Activated CD4-positive, alpha-beta T cell treated with anti-CD3 and anti-CD28 coated beads for 48 hours (primary cell): ENCODE measurements around the gene UST.
A peak's percentile ranks its signal among the peaks of the same experiment; 100 is the strongest.
"Not testable (repeated sequence)": the region's sequence is repeated elsewhere in the genome, so short reads cannot be mapped to it uniquely, and the experiment has no call there.

Source experiments
- DNase-seq: peaks from one replicate; pipeline ENCODE4 v3.0.0-alpha.2; 2020

The UST gene

DNA sequence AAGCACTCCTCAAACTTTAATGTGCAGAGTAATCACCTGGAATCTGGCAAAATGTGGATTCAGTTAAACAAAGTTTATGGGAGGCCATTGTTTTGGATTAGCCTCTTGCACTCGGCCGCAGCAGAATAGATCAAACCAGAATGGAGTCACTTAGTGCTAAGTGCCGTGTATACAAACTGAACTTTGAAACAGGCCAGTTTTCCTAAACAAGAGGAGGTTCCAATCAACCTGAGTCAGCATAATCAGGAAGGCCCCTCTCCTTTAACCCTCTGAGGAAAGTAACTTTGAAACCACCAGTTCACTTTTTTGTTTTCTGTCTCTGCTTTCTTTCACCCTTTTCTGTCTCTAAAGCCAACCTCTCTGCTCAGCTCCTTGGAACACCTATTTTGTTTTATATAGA, 92.2 kb downstream of the UST start:
- DNase-seq: no peak

DNA sequence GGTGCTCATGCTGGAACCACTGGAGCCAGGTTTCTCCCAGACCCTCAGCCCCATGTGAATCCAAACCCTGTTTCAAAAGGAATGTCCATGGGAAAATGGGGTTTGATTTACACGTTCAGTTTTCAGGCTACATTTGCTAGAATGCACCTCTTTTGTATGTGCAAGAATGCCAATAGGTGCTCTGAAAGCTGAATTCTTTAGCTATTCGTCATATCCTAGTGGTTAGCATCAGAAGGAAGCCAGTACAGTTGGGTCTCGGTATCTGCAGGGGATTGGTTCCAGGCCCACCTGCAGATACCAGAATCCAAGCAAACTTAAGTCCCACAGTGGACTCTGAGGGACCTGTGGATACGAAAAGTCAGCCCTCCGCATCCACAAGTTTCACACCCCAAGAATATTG, 93.4 kb downstream of the UST start:
- DNase-seq: no peak

DNA sequence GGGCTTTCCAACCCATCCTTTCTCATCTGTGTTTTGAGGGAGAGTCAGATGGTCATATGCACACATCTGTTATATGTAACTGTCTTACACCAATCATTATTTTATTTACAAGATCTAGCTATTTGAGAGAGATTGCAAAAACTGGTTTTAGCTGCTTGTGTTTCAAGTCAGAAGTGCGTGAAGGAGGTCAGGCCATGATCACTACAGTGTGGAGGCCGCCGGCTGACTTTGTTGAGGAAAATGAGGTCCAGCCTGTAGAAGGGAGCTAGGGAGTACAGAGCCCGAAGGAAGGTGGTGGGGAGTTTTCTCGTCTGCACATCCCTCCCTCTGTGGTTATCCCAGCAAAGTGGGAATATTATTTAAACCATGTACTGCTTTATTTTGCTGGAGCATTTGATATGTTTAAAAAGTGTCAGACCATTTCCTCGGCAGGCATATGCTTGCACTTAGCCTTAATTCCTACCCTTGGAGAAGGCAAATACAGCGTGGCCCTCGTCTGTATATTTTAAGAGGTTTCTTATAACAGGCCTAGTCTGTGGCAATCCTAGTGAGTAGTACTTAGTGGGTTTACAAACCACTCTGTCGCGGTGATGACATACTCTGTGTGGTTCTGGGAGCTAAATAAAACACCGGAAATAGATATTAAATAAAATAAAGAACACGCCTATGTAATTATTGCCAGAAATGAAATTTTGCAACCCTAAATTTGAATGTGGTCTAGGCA, 95.6 kb downstream of the UST start:
- DNase-seq: no peak

DNA sequence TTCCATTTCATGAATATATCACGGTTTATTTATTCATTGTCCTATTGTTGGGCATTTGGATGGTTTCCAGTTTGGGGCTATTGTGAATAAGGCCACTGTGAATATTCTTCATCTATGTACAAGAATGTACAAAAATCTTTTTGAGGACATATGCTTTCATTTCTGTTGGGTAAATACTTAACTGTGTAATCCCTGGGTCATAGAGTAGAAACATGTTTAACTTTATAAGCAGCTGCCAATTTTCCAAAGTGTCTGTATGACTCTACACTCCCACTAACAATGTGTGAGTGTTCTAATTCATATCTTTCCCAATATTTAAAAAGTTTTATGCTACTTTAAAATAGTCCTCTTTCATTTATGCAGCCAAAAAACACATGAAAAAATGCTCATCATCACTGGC, 98.6 kb downstream of the UST start:
- DNase-seq: no peak

DNA sequence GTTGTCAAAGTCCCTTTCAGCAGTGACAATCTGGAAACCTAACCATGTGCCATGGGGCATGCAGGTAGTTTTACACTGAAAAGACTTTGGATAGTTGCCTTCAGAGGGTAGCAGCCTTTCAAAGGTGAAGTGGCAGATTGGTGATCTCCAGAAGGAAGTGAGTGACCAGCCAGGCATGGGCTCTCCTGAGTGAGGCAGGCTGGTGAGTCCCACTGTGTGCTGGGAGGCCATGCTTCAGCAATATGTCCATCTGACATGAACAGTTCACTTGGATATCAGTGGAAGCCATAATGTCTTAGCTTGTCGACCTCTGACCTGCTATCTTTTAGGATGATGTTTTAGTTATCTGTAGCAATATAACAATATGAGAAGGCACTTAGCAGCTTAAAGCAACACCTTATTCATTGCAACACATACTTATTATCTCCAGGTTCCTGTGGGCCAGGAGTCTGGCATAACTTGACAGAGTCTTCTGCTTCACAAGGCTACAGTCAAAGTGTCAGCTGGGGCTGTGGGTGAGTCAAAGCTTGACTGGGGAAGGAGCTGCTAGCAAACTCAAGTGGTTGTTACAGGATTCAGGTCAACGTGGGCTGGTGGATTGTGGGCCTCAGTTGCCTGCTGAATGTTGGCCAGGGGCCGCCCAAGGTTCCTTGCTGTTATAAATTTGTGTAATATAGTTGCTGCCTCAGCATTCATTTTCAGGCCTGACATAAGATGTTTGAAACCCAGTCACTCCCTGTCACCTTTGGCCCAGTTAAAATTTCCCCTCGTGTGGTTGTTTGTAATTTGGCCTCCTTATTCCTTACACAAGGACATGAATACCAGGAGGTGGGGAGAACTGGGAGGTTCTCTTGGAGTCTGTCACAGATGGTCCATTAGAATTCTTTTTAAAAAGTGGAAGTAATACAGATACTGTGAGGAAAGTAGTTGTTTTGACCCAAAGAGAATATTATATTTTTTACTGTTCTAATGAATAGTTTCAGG, 100.2 kb downstream of the UST start:
- DNase-seq: peak; percentile 13

DNA sequence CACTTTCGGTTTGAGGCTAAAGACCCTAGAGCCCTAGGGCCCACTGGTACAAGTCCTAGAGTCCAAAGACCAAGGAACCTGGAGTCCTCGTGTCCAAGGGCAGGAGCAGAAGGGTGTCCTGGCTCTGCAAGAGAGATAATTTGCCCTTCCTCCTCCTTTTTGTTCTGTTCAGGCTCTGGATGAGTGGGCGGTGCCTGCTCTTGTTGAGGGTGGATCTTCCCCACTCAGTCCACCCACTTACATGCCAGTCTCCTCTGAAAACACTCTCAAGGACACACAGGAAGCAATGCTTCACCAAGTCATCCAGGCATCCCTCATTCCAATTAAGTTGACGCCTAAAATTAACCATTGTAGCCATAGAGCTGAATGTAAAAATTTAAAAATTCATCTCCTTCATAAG, 102.1 kb downstream of the UST start:
- DNase-seq: no peak

DNA sequence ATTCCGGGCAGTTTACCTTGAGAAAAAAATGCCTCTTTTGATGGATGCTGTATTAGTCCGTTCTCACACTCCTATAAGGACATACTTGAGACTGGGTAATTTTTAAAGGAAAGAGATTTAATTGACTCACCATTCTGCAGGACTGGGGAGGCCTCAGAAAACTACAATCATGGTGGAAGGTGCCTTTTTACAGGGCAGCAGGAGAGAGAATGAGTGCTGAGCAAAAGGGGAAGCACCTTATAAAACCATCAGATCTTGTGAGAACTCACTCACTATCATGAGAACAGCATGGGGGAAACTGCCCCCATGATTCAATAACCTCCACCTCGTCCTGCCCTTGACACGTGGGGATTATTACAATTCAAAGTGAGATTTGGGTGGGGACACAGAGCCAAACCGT, 102.6 kb downstream of the UST start:
- not testable (repeated sequence) for DNase-seq

DNA sequence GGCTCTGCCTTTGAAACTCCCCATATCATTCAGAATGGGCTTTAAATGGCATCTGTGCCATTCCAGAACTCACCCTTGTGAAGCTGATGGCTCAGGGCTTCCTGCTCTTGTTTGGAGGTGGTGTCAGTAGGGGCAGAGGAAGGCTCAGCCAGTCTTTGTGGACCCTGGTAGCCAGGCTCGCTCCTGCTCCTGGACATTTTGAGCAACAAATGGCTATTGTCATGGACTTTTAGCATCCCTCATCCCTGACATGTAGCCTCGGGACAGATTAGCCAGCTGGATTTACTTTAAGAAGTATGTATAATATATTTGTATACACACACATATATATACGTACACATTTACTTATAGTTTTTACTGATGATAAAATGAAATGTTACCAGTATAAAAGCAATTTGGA, 104.1 kb downstream of the UST start:
- no peak for DNase-seq

DNA sequence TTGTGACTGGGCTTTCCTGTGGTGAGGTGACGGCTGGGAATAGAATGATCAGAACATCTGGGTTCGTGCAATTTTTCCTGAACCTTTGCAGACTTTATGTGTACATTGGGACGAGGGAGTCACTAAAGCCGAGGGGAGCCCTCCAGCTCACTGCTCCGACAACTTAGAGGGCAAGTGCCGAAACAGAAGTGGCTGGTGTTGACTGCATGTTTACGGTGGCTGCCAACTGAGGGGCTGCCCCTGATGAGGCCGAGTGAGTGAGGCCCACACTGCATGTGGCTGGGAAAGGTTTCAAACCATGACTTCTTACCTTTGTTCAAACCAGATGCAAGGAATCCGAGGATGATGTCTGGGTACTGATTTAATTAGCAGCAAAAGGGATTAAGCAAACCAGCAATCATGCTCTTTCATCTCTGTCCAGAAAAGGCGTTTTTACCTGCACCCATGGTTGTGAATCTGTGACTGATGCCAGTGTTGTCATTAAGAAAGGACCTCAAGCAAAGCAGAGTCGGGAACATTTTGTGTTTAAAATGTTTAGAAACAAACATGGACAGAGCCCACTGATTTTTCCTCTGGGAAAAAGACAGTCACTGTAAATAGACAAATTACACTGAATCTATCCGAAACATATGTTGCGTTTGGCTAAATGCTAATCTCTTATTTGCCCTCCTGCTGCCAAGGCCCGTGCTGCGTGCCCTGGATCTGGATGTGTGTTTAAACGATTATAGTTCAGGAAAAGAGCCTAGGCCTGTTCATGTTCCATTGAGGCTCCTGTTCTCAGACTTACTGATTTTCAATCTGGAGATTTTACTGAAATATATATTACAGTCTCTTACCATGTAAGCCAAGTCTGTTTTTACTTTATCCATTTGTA, 105.1 kb downstream of the UST start:
- DNase-seq: no peak

DNA sequence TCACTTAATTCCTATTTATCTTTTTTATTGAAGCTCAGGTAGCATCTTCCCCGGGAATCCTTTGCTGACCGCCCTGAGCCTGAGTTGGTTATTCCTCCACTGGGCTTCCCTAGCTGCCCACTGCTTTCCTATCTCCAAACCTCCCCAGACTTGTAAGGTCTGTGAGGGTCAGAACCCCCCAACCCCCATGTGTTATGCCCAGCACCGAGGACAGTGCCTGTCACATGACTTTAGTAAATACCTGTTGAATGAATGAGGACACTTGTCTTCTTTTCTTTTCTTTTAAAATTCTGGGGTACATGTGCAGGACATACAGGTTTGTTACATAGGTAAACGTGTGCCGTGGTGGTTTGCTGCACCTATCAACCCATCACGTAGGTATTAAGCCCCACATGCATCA, 105.9 kb downstream of the UST start:
- DNase-seq: no peak

DNA sequence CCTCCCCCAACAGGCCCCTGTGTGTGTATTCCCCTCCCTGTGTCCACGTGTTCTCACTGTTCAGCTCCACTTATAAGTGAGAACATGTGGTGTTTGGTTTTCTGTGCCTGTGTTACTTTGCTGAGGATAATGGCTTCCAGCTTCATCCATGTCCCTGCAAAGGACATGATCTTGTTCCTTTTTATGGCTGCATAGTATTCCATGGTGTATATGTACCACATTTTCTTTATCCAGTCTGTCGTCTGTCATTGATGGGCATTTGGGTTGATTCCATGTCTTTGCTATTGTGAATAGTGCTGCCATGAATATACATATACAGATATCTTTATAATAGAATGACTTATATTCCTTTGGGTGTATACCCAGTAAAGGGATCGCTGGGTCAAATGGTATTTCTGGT, 106.3 kb downstream of the UST start:
- not testable (repeated sequence) for DNase-seq

DNA sequence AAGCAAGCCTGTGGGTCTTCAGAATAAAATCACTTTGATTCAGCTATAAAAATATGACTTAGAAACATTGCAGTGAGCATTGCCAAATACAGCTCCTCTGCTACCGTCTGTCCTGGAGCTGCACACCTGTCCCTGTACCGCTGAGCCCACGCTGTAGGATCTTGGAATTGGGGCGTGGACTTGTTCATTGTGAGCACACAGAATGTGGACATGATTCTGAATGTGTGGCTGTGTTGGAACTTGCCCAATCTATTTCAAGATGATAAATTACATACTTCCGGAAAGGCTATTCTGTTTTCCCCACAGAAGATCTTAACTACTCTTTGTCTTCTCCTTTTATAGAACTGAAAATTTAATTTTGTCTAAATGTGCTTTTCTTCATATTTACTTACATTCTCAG, 107.3 kb downstream of the UST start:
- DNase-seq: no peak

DNA sequence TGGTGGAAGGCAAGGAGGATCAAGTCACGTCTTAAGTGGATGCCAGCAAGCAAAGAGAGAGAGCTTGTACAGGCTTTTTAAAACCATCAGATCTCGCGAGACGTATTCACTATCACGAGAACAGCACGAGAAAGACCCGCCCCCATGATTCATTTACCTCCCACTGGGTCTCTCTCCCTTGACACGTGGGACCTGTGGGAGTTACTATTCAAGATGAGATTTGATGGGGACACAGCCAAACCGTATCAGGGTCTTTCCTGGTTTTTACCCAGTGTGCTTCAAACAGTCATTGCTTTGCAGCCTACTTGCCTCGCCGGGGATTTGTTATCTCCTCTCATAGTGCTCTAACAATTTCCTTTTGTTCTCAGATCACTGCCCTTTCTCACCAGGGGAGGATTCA, 108.2 kb downstream of the UST start:
- DNase-seq: no peak

DNA sequence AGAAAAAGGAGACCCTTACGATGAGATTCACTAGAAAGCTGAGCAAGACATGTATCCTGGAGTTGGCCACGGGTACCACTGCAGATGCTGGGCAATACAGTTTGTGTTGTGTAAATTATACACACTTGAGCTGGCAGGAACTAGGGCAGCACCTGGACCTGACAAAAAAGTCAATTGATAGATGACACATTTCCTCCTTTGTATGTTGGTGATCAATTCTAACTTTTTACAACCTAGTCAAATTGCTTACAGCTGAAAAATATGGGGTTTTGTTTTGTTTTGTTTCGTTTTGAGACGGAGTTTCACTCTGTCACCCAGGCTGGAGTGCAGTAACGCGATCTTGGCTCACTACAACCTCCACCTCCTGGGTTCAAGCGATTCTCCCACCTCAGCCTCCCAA, 108.9 kb downstream of the UST start:
- DNase-seq: no peak

DNA sequence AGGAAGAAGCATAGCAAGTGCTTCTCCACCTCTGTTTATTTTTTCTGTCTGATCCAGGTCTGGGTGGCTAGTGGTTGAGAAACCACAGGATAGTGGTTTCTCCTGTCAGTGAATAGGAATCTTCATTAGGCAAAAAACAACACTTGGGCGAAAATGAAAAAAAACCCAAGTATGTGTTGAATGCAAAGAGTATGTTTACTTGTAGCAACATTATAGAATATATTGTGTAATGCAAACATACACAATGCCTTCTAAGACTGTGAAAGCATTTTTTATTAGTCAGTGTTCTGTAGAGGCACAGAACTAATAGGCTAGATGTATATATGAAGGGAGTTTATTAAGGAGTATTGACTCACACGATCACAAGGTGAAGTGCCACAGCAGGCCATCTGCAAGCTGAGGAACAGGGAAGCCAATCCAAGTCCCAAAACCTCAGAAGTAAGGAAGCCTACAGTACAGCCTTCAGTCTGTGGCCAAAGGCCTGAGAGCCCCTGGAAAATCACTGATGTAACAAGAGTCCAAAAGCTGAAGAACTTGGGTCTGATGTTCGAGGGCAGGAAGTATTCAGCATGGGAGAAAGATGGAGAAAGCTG, 111.1 kb downstream of the UST start:
- no peak for DNase-seq

DNA sequence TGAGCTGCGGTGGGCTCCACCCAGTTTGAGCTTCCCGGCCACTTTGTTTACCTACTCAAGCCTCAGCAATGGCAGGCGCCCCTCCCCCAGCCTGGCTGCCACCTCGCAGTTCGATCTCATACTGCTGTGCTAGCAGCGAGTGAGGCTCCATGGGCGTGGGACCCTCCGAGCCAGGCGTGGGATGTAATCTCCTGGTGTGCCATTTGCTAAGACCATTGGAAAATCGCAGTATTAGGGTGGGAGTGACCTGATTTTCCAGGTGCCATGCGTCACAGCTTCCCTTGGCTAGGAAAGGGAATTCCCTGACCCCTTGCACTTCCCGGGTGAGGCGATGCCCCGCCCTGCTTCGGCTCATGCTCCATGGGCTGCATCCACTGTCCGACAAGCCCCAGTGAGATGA, 117.3 kb downstream of the UST start:
- DNase-seq: not testable (repeated sequence)

DNA sequence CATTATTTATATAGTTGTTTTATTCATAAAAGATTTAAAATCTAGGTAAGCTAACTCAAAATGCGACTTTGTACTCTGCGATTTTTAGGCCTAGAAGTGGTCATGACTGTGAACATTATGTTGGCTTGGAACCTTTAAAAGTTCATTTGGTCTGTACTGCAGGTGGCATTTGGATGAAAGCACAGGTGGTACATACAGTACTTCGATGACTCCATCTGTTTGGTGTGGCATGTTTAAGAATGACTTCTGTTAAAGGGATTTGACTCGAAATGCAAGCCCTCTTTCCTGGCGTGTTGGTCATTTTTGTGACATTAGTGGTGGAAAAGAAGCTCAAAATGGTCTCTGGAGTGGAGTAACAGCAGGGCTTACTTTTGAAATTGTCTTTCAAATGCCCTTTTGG, 118.1 kb downstream of the UST start:
- no peak for DNase-seq

DNA sequence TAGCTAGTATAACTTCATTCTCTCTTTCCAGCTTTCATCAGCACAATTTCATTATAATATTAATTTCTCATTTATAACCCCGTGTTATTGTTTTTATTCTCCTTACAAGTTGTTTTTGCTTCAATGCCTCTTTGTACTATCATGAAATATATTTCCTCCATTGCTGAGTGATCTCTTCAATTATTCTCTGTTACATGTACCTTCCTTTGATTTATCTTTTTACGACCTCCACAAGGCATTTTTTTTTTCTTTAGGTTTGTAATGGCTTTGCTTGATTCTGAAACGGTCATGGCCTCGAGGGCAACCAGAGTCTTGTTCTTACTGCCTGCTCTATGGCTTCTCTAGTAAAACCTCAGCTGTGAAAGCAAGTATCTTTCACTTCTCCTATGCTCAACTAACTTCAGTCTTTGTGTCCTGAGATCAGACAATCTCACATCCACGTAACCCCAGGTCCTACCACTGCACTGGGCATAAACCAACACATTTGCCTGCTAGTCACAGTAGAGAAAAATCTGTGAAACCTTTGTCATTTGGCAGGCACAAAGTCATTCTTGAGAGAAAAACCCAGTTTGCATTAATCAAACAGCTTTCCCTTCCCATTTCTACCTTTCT, 119.9 kb downstream of the UST start:
- no peak for DNase-seq

DNA sequence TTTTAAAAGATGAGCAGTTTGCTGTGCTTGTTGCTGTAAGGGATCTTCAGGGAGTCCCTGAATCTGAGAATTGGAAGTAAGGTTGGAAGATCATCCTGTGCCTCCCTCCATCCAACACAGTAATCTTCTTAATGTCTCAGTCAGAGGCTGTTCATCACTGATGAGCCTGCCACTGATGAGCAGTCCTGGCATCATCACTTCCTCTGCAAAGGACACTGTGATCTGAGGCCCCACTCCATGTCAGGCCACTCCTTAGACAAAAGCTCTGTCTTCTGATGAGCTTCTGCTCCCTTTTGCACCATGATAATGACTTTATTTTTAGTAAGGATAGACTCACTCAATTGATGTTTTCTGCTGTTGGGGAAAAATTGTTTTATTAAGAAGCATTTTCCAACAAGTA, 121.0 kb downstream of the UST start:
- DNase-seq: peak; percentile 19

DNA sequence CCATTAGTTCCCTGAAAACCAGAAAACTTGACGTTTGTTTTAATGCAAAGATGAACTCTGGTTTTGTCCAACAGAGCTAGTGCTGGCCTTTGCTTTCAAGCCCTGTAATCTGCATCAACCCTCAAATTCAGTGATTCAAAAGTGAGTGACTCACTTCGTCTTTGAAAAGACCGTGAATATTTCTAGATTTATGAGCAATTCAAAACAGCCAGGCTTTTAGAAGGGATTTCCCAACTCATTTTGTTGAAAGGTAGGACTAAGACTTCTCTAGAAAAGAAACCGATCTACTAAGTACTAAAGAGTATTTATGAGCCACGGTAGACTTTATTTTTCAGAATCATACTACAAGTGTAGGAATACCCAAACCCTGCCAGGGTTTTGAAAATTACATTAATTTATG, 121.5 kb downstream of the UST start:
- DNase-seq: no peak

DNA sequence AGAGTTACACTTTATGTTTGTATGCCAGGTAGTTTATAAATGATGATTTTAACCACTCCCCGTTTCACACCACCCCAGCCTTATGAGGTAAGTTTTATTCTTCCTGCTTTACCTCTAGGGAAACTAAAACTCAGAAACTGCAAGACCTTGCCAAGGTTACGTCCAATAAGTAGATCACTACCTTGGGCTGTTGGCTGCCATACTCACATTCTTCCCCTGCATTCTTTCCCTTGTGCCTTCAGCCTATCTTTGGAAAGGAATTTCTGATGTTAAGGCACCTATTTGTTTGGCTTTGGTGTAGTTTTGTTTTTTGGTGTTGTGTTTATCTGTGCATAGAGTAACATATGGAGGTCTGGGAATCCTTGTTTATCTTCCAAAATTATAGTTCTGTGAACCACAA, 122.1 kb downstream of the UST start:
- no peak for DNase-seq

DNA sequence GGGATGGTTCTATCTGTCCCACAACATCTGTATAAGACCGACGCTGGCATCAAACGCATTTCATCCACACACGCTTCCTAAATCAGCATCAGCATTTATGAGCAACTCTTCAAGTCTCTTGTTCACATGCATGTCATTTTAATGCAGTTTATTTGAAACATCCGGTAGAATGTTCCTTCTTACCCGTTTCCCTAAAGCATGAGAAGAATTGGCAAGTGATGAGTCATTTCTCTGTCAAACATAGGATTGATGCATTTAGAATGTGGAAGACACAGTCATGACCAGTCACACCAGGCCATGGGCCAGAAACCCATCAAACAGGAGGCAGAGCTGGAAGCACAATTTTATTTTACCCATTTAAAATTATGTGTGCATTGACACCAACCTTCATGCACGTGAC, 122.8 kb downstream of the UST start:
- DNase-seq: no peak
